Measurements from ENCODE around the gene SYNE1. TPM values are rescaled to one million over a fixed set of nuclear protein-coding genes. Genes with fewer than 3 reads are reported as not detected.

Gene SYNE1
- total RNA-seq, 1 experiment from 2014 or later, result 3.0 TPM

DNA sequence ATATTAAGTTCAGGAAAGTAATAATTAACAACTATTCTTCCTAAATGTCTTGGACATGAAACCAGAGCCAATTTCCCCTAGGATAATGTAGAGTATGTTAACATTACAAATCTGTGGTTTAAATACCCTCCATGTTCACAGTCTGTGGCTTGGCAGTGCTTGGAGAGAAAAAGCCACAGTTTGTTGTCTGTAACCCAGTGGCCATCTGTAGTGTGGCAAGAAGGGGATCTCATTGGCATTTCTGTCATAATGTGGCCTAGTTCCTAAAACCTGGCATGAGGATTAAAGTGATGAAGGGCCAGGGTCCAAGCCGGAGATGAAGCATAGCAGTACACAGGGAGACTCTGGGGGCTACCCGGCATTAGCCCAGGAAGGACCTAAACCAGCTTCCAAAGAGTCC lies 31.2 kb downstream of the SYNE1 start:
- no peak overlapping the region for H3K14ac ChIP-seq (ENCODE audit: insufficient read depth, low read length)
- no peaks in the 10 kb centered on the region for H3K9me3 ChIP-seq (ENCODE audit: control insufficient read depth, low read depth, low read length)
- H4K91ac ChIP-seq (ENCODE audit: insufficient read length, low read depth, low read length), result no peak overlapping the region
- H3K27ac Mint-ChIP-seq, result no peak overlapping the region
- no peak overlapping the region for H3K18ac ChIP-seq (ENCODE audit: insufficient read length, low read depth, low read length)
- H3K79me2 ChIP-seq (ENCODE audit: insufficient read depth, low read length), result no peaks in the 10 kb centered on the region
- H3K4me3 Mint-ChIP-seq, result no peak overlapping the region
- no peak overlapping the region for H2BK15ac ChIP-seq (ENCODE audit: low read depth, low read length)
- H3K56ac ChIP-seq (ENCODE audit: insufficient read length, low read depth, low read length), result no peak overlapping the region
- no peaks in the 10 kb centered on the region for H3K23me2 ChIP-seq (ENCODE audit: insufficient read length, low read depth, low read length, poor library complexity, severe bottlenecking)
- H2BK120ac ChIP-seq (ENCODE audit: low read depth, low read length, poor library complexity, severe bottlenecking), result no peak overlapping the region
- H2BK12ac ChIP-seq (ENCODE audit: insufficient read length, low read depth, low read length), result no peak overlapping the region
- no peak overlapping the region for H2AK5ac ChIP-seq (ENCODE audit: insufficient read length, low read length)
- H3K4me1 ChIP-seq (ENCODE audit: insufficient read depth, low read length), result no peaks in the 10 kb centered on the region
- H2BK5ac ChIP-seq (ENCODE audit: insufficient read length, low read length), result no peak overlapping the region
- peaks cover 3% of the 10 kb centered on the region in 2 experiments for H3K4me1 Mint-ChIP-seq
- TF ChIP-seq, protein P1, sequence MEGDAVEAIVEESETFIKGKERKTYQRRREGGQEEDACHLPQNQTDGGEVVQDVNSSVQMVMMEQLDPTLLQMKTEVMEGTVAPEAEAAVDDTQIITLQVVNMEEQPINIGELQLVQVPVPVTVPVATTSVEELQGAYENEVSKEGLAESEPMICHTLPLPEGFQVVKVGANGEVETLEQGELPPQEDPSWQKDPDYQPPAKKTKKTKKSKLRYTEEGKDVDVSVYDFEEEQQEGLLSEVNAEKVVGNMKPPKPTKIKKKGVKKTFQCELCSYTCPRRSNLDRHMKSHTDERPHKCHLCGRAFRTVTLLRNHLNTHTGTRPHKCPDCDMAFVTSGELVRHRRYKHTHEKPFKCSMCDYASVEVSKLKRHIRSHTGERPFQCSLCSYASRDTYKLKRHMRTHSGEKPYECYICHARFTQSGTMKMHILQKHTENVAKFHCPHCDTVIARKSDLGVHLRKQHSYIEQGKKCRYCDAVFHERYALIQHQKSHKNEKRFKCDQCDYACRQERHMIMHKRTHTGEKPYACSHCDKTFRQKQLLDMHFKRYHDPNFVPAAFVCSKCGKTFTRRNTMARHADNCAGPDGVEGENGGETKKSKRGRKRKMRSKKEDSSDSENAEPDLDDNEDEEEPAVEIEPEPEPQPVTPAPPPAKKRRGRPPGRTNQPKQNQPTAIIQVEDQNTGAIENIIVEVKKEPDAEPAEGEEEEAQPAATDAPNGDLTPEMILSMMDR (conservative IDR thresholded peaks at IDR 0.05), result no peak
- no peaks in the 10 kb centered on the region for H4K20me1 ChIP-seq (ENCODE audit: control insufficient read depth, insufficient read depth, insufficient read length)
- whole genome bisulfite sequencing (ENCODE audit: extremely low coverage, insufficient read length, low lambda C conversion rate), result no CpG with 5 or more reads among the region's 2 CpGs
- no peaks in the 10 kb centered on the region; a peak in 1 of 5 replicates for H3K9me3 Mint-ChIP-seq
- no peak overlapping the region for H2BK20ac ChIP-seq (ENCODE audit: low read depth, low read length, poor library complexity, severe bottlenecking)
- no peak overlapping the region for H4K5ac ChIP-seq (ENCODE audit: insufficient read length, low read depth, low read length)
- no peak overlapping the region for H3K4me2 ChIP-seq (ENCODE audit: insufficient read depth, insufficient read length, low read length)
- no peaks in the 10 kb centered on the region for H3K36me3 Mint-ChIP-seq (ENCODE audit: insufficient read depth in 1 of 3, low read depth in 3 of 3)
- H2AFZ ChIP-seq (ENCODE audit: low read length), result no peak overlapping the region
- no peak overlapping the region for H3K27ac ChIP-seq (ENCODE audit: insufficient read length, low read depth, low read length)
- no peak overlapping the region for H3K4ac ChIP-seq (ENCODE audit: low read depth, low read length)
- DNase-seq, result no peak
- no peak overlapping the region for H3T11ph ChIP-seq (ENCODE audit: low read length)
- peaks cover 2% of the 10 kb centered on the region; the same call in 1 of the 2 replicates for H3K27me3 Mint-ChIP-seq (ENCODE audit: low read depth)
- H3K9ac ChIP-seq (ENCODE audit: extremely low read depth, insufficient read length, low read length), result no peak overlapping the region
- no peaks in the 10 kb centered on the region for H3K27me3 ChIP-seq (ENCODE audit: insufficient read depth, low read length)
- no peaks in the 10 kb centered on the region for H3K79me1 ChIP-seq (ENCODE audit: insufficient read depth, low read depth, low read length, poor library complexity, severe bottlenecking)
- no peak overlapping the region for H4K8ac ChIP-seq (replicated peaks; ENCODE audit: insufficient read length, low read depth, low read length)
- H3K23ac ChIP-seq (ENCODE audit: insufficient read length, low read depth, low read length), result no peak overlapping the region
